HuH-7 (cell line): ENCODE data around the gene MRPL10.

Experiments
- DNase-seq: peaks from one replicate; pipeline ENCODE4 v3.0.0; 2011; ENCODE audit warnings: low spot score

Gene MRPL10

GRCh38 chr17:47839071-47839470, 7.7 kb upstream of the MRPL10 start:
- no peak for DNase-seq

DNA sequence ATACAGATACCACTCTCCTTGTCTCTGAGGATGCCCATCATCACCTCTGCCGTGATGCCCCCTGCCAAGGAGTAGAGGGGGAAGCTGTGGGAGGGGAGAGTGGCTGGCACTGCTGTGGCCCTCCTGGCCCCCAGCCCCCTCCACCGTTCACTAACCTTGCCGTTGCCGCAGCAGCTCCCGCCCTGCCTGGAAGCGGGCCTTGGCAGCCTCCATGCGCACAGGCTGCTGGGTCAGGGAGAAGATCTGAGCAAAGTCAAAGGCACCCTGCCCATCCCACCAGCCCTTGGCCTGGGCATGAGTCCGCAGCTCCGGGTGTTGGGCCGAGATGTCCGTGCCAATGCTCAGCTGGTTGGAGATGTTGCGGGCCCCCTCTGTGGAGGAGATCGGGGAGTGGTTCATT, 7.3 kb upstream of the MRPL10 start:
- no peak for DNase-seq

- DNase-seq, result no peak
These were observed 6.2 kb upstream of the MRPL10 start for GRCh38 chr17:47837401-47838039.

- no peak for DNase-seq
These were observed 5.3 kb upstream of the MRPL10 start for GRCh38 chr17:47836601-47837000.

- DNase-seq, result no peak
These were observed 3.4 kb upstream of the MRPL10 start for GRCh38 chr17:47834756-47835155.

- DNase-seq, result no peak
These were observed 590 bp upstream of the MRPL10 start for GRCh38 chr17:47831934-47832327.

DNA sequence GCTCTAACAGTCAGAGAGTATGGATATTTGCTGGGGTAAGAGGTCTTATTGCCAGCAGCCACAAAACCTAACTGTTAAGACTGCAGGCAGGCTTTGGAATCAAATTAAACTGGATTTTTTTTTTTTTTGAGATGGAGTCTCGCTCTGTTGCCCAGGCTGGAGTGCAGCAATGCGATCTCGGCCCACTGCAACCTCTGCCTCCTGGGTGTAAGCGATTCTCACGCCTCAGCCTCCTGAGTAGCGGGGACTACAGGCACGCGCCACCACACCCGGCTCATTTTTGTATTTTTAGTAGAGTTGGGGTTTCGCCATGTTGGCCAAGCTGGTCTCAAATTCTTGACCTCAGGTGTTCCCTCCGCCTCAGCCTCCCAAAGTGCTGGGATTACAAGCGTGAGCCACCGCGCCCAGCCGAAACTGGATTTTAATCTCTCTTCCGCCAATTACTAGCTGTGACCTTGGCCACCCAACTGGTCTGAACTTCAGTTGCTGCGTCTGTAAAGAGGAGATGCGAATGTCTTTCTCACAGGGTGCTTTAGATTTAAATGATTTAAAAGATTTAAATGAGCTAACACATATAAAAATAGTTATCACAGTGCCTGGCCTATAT, 842 bp downstream of the MRPL10 start:
- no peak for DNase-seq

DNA sequence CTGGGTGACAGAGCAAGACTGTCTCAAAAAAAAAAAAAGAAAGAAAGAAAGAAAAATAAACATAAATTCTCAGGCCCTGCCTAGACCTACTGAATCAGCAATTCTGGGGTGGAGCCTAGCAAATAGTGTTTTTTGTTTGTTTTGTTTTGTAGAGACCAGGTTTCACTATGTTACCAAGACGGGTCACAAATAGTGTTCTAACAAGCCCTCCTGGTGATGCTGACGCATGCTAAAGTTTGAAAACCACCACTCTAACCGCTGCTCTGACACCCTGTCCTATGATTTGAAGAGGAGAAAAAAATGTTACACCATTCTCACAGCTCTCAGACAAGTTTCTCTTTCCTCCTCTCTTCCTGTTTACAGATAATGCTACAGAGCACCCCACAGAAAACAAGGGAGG, 1.5 kb downstream of the MRPL10 start:
- no peak for DNase-seq

GRCh38 chr17:47823519-47823918, 7.8 kb downstream of the MRPL10 start:
- DNase-seq, result no peak

DNA sequence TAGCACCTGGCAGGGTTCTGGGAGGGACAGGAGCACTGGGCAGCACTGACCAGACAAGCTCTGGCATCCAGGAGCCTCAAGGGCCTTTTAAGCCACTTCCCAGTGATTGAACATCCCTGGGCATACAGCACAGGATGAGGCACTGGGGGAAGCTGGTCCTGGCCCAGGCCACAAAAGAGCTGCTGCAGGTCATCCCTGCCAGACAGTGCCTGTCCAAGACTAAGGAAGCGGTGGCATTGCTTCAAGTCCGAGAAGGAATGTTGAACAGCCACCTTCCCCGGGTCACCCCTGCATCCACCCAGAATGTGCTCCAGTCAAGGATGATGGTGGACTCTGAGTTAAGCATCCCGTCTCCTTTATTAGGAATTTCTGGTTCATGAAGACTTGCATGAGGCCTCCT, 8.6 kb downstream of the MRPL10 start:
- no peak for DNase-seq

- peak; percentile 61 for DNase-seq
These were observed 9.6 kb downstream of the MRPL10 start, which contains the start of gene OSBPL7 for GRCh38 chr17:47821424-47822391. TSS of gene OSBPL7 (minus strand) at chr17:47821794. CDS start at chr17:47820278, 1,516 bp downstream.

- DNase-seq, result no peak
These were observed 10.3 kb downstream of the MRPL10 start for GRCh38 chr17:47821031-47821423.

GRCh38 chr17:47820033-47820789, 11.1 kb downstream of the MRPL10 start:
- no peak for DNase-seq

DNA sequence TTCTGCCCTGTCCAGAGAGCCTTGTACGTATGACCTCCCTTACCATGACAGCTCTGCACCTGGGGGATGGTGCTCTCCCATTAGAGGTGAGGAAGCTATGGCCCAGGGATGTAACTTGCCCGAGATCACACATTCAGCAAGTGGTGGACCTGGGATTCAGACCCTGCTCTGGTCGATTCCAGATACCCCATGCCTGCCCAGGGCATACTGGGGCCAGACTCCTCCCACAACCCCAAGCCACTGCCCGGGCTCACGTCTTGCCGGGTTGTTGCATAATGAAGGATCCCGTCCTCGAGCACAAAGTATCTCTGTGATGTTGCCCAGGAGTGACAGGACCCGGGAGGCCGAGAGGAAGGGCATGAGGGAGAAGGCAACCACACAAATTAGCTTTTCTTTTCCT, 11.9 kb downstream of the MRPL10 start:
- DNase-seq, result no peak

DNA sequence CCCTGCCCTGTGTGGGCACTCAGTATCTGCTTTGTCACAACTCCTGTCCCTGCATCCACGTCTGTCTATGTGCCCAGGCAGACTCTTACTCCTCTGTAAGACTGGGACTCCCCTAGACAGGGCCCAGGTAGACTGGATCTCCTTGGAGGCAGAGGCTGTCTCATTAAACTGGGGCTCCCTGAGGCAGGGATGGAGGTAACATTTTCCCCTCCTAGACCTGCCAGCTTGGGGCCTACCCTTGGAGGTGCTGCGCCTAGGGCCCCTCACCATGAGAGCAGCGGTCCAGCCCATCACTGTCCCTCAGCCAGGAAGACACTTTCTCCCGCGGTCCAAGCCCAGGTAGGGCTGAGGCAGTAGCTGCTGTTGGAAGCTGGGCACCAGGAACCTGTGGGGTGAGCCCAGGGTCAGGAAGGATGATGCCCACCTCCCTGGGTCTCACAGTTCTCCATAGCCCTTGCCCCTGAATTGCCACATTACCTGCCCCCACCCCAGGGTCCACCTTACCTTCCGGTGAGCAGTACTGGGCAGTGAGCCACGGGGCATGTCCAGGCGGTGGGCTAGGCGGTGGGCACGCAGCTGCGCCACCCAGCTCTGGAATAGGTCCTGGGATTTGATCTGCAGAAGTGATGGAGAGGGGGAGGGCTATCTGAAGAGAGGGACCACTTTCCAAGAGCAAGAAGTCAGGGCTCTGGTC, 13.2 kb downstream of the MRPL10 start:
- no peak for DNase-seq

GRCh38 chr17:47816947-47817346, 14.4 kb downstream of the MRPL10 start:
- no peak for DNase-seq

DNA sequence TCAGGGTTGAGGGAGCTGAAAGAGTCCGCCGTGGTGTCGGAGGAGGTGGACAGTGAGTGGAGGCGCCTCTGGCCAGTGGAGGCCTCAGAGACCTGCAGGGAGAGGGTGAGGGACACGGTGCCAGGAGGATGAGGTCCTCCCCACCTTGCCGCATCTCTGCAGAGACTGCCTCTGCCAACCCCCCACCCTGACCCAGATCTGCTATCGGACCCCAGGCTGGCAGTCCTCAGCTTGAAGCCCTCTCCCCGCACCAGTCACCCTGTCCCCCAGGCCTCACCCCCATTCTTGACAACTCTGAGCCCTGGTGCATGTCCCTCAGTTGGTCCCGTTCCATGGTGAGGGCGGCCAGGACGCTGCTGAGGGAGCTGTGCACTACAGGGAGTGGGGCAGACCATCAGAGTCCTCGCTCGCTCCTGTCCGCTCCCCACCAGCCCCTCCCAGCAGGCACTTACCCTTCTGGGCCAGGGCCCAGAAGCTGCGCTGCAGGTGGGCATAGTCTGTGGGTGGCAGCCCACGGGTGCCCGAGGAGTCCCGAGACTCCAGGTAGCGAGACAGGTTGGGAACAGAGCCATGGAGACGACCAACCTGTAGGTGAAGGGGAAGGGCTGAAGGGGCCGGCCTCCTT, 15.1 kb downstream of the MRPL10 start:
- DNase-seq, result no peak

DNA sequence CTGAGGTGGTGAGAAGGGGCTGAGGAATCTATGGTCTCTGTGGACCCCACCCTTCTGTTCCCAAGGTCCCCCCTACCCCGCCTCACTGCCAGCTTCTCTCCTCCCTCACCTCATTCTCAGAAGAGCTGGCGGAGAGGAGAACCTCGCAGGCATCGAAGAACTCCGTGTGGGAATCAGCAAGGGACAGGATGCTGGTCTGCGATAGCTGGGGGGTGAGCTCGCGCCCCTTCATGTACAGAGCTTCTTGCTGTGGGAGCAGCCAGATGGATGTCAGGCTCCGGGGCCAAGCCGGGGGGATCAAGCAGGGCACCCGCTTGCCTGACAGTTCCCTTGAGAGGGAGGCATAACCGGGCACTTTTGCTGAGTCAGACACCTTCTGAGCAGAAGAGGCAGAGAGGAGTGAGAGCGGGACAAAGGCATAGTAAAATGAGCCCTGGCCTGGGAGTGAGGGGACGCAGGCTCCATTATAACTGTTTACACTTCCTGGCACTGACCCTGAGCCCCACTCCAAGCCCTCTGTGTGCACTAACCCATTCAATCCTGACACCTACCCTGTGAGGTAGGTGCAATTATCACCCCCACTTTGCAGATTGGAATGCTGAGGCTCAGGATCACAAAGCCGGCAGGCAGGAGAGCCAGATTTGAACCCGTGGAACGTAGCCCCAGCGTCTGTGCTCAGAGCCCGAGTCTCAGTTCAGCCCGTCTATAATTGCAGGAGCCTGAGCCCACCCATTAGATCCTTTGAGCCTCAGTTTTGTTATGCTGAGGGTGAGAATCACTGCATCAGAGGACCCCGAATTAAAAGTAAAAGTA, 16.0 kb downstream of the MRPL10 start:
- no peak for DNase-seq

GRCh38 chr17:47813512-47814031, 17.8 kb downstream of the MRPL10 start:
- no peak for DNase-seq

- DNase-seq, result no peak
These were observed 18.3 kb downstream of the MRPL10 start for GRCh38 chr17:47813077-47813476.
